Measurements from ENCODE around the gene CRMP1. TPM values are rescaled to one million over a fixed set of nuclear protein-coding genes. Genes with fewer than 3 reads are reported as not detected.
A peak's percentile ranks its signal among the peaks of the same experiment; 100 is the strongest.

CRMP1 gene
- total RNA-seq, 4 donors from 2014 or later = 0.64 to 0.76 TPM; not detected in 2

DNA sequence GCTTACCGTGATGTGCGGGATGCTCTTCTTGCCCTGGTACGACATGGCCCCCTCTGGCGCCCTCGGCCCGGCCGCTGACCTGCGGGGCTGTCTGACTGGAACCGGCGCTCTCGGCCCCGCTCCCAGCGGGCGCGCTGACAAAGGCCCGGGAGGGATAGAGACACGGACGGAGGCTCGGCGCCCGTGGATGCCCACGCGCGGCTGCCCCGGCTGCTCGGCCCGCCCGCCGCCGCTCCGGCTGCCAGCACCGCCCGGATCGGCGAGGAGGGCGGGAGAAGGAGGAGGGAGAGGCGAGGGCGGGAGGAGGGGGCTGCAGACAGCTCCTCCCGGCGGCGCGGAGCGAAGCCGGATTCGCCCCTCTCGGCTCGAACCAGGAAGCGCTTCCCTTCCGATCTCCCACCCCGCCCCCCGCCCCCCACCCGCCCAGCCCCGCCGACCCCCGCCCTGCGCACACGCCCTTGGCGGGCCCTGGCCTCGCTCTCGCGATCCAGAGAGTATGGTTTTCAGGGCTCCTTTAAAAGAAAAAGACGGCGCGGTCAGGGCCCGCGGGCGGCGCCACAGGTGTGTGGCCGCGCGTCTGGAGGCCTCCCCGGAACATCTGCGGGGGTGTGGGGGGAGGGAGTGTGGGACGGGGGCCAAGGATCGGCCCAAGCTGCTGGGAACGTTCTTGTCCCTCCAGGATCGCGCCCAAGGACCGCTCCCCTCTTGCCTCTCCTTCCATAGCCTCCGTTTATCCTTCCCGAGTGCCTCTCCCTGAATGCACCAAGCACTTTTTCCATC, 4.5 kb downstream of the CRMP1 start:
- Histone ChIP-seq H3K27ac (no peak overlapping the region), H3K4me1 (peaks cover 40% of the 10 kb centered on the region), H3K36me3 (no peaks in the 10 kb centered on the region), H3K4me3 (peak overlapping the region; percentile 50), H3K9me3 (no peaks in the 10 kb centered on the region), H3K27me3 (peaks cover 85% of the 10 kb centered on the region)
- under 1% methylated on average over 35 of the region's 81 CpGs for WGBS
- no peak for TF ChIP-seq CTCF (IDR thresholded peaks at IDR 0.05)
- TF ChIP-seq POLR2AphosphoS5 (IDR thresholded peaks at IDR 0.05) = no peak
- TF ChIP-seq POLR2A (IDR thresholded peaks at IDR 0.05) = no peak
- TF ChIP-seq EP300 (IDR thresholded peaks at IDR 0.05) = no peak
- DNase-seq (ENCODE audit: low spot score in 2 of 2) = no peak

- 2% methylated on average over 24 of the region's 70 CpGs for WGBS
- H3K9me3 ChIP-seq = no peaks in the 10 kb centered on the region
- H3K4me1 ChIP-seq = peaks cover 35% of the 10 kb centered on the region
- TF ChIP-seq POLR2A (IDR thresholded peaks at IDR 0.05) = no peak
- no peak for TF ChIP-seq CTCF (IDR thresholded peaks at IDR 0.05)
- no peak for TF ChIP-seq EP300 (IDR thresholded peaks at IDR 0.05)
- no peak for TF ChIP-seq POLR2AphosphoS5 (IDR thresholded peaks at IDR 0.05)
- H3K4me3 ChIP-seq = peak overlapping the region; percentile 50
- H3K27ac ChIP-seq = no peak overlapping the region
- DNase-seq (ENCODE audit: low spot score in 2 of 2) = no peak
- H3K36me3 ChIP-seq = no peaks in the 10 kb centered on the region
- peaks cover 76% of the 10 kb centered on the region for H3K27me3 ChIP-seq
Measured at GRCh38 chr4:5887361-5888221, 5.3 kb downstream of the CRMP1 start.

GRCh38 chr4:5887011-5887360, 5.9 kb downstream of the CRMP1 start:
- DNase-seq (ENCODE audit: low spot score in 2 of 2) = no peak
- 31% methylated on average over 3 of the region's 8 CpGs for WGBS
- Histone ChIP-seq H3K9me3 (no peaks in the 10 kb centered on the region), H3K4me3 (peak overlapping the region; percentile 50), H3K4me1 (peaks cover 29% of the 10 kb centered on the region), H3K36me3 (no peaks in the 10 kb centered on the region), H3K27ac (no peak overlapping the region), H3K27me3 (peaks cover 70% of the 10 kb centered on the region)
- TF ChIP-seq CTCF (IDR thresholded peaks at IDR 0.05) (no peak), POLR2A (IDR thresholded peaks at IDR 0.05) (no peak), POLR2AphosphoS5 (IDR thresholded peaks at IDR 0.05) (no peak)

DNA sequence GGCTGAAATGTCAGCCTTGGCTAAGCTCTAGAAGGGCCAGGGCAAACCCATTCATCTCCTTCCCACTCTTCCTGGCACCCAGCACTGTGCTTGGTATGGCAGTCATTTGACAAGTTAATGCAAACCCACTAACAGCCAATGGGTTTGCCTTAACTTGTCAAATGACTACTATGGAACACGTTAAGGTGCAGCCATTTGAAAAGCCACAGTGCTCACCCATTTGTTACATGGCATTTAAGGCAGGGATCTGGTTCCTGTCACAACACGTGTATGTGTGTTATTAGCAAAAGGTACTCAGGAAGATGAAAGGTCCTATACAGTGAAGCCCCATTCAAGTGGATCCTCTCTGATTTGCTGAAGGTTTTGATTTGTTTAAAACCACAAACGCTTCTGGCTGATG, 7.2 kb downstream of the CRMP1 start:
- Histone ChIP-seq H3K27me3 (peaks cover 62% of the 10 kb centered on the region), H3K27ac (no peak overlapping the region), H3K4me3 (no peak overlapping the region), H3K4me1 (peaks cover 26% of the 10 kb centered on the region), H3K9me3 (no peaks in the 10 kb centered on the region), H3K36me3 (no peaks in the 10 kb centered on the region)
- 70% methylated on average over 3 of the region's 3 CpGs for WGBS
- no peak for TF ChIP-seq POLR2AphosphoS5 (IDR thresholded peaks at IDR 0.05)
- no peak for TF ChIP-seq EP300 (IDR thresholded peaks at IDR 0.05)
- TF ChIP-seq CTCF (IDR thresholded peaks at IDR 0.05) = no peak
- no peak for TF ChIP-seq POLR2A (IDR thresholded peaks at IDR 0.05)
- DNase-seq (ENCODE audit: low spot score in 2 of 2) = no peak

DNA sequence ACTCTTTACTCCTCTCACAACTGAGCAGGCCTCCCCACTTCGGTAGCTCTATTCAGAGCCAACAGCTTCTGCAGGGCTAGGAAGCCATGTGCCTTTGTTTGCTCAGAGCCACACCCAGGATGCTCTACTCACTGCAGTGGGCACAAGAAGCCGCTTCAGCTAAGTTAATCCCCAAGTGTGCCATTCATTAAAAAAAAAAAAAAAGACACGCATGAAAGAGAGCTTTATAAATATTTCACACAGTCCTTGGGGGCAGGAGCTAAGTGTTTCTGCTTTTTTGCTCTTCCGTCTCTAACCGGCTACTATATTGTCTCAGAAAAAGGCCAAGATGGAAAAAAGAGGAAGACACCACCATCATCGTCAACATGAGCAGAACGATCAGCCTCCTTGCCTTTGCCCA, 8.1 kb downstream of the CRMP1 start:
- H3K9me3 ChIP-seq = no peaks in the 10 kb centered on the region
- H3K4me1 ChIP-seq = peaks cover 19% of the 10 kb centered on the region
- no peak for DNase-seq (ENCODE audit: low spot score in 2 of 2)
- WGBS = 67% methylated on average over 7 of the region's 7 CpGs
- no peak overlapping the region for H3K4me3 ChIP-seq
- TF ChIP-seq POLR2A (IDR thresholded peaks at IDR 0.05) = no peak
- no peak for TF ChIP-seq POLR2AphosphoS5 (IDR thresholded peaks at IDR 0.05)
- TF ChIP-seq CTCF (IDR thresholded peaks at IDR 0.05) = no peak
- no peak for TF ChIP-seq EP300 (IDR thresholded peaks at IDR 0.05)
- peaks cover 55% of the 10 kb centered on the region for H3K27me3 ChIP-seq
- H3K36me3 ChIP-seq = no peaks in the 10 kb centered on the region
- H3K27ac ChIP-seq = no peak overlapping the region
